Testis (tissue), 2 donors: Measurements from ENCODE around the gene PIK3R2.

Experiments used
- CTCF ChIP-seq, 3 experiments: fragments of 450-650 bp in 2 of 3; fragments of 200-600 bp in 1 of 3; sonication (generic) in 1 of 3; IDR thresholded peaks; one replicate each; pipeline ENCODE4 v1.5.1; 2016 to 2019; ENCODE audit warnings: antibody characterized with exemption in 3 of 3, mild to moderate bottlenecking in 2 of 3, moderate library complexity in 1 of 3
- POLR2A ChIP-seq: fragments of 450-650 bp; IDR thresholded peaks from one replicate; pipeline ENCODE4 v1.6.1; 2017; ENCODE audit warnings: antibody characterized with exemption, mild to moderate bottlenecking, moderate library complexity

- TF ChIP-seq CTCF (IDR thresholded peaks at IDR 0.05) (no peak), POLR2A (no peak)
Measured at GRCh38 chr19:18202397-18202777, 49.4 kb downstream of the PIK3R2 start.
